CD4-positive, alpha-beta T cell (primary cell): Measurements from ENCODE around the gene SORCS2. TPM values are rescaled to one million over a fixed set of nuclear protein-coding genes. Genes with fewer than 3 reads are reported as not detected.

Experiments used
- ATAC-seq: fragments of 200-7000 bp; cut with Tn5 transposase; one replicate; pipeline ENCODE4 v1.10.0; 2022; ENCODE audit warnings: mild to moderate bottlenecking; ENCODE audit not compliant: poor library complexity
- CTCF ChIA-PET: fragments of 350-600 bp; sonication (Branson Sonifier 250); formaldehyde crosslinking; loops from one replicate; lab custom pipeline; 2021; ENCODE audit warnings: antibody characterized with exemption, inconsistent platforms; lab: Charles Lee
- POLR2A ChIA-PET: fragments of 350-600 bp; sonication (Branson Sonifier 250); formaldehyde crosslinking; loops from one replicate; lab custom pipeline; 2021; ENCODE audit warnings: antibody characterized with exemption, inconsistent platforms; lab: Charles Lee
- DNase-seq, 14 experiments: peaks; one replicate each; pipeline ENCODE4 v3.0.0-alpha.2; 2013 to 2020; ENCODE audit warnings: mixed read lengths in 2 of 14
- H3K27ac ChIP-seq, 2 donors: one replicate each; pipeline versions ENCODE4 v1.5.1 to v1.7.0; 2013; ENCODE audit warnings: low read length in 2 of 2, low read depth in 1 of 2, mild to moderate bottlenecking in 1 of 2
- H3K27me3 ChIP-seq, 2 experiments: 1 replicate in 1 of 2; 2 replicates in 1 of 2; pipeline versions ENCODE4 v1.6.1 to v1.7.0; 2013; ENCODE audit warnings: low read length in 2 of 2, control low read depth in 1 of 2, mild to moderate bottlenecking in 1 of 2, moderate library complexity in 1 of 2; ENCODE audit not compliant: insufficient read depth in 2 of 2, control insufficient read depth in 1 of 2
- H3K36me3 ChIP-seq: one replicate; pipeline ENCODE4 v1.6.1; 2013; ENCODE audit warnings: low read length, control low read depth; ENCODE audit not compliant: insufficient read depth
- H3K4me1 ChIP-seq: one replicate; pipeline ENCODE4 v1.6.1; 2013; ENCODE audit warnings: low read length, control low read depth; ENCODE audit not compliant: insufficient read depth
- H3K4me3 ChIP-seq: one replicate; pipeline ENCODE4 v1.5.1; 2013; ENCODE audit warnings: mild to moderate bottlenecking, low read length, moderate library complexity
- H3K9me3 ChIP-seq, 2 experiments: 1 replicate in 1 of 2; 2 replicates in 1 of 2; pipeline versions ENCODE4 v1.6.1 to v1.7.0; 2013; ENCODE audit warnings: low read length in 2 of 2, mild to moderate bottlenecking in 2 of 2, control low read depth in 1 of 2, moderate library complexity in 1 of 2; ENCODE audit not compliant: control insufficient read depth in 1 of 2, insufficient read depth in 1 of 2
- H3K27ac Mint-ChIP-seq: one replicate; pipeline ENCODE4 v1.8.0; 2020; ENCODE audit warnings: mixed read lengths
- H3K27me3 Mint-ChIP-seq: one replicate; pipeline ENCODE4 v1.8.0; 2021; ENCODE audit warnings: mixed read lengths
- H3K36me3 Mint-ChIP-seq: one replicate; pipeline ENCODE4 v1.8.0; 2021; ENCODE audit warnings: low read depth, mixed read lengths
- H3K4me1 Mint-ChIP-seq: one replicate; pipeline ENCODE4 v1.8.0; 2021; ENCODE audit warnings: low read depth, mixed read lengths
- H3K4me3 Mint-ChIP-seq: one replicate; pipeline ENCODE4 v1.8.0; 2020; ENCODE audit warnings: mild to moderate bottlenecking, mixed read lengths
- H3K9me3 Mint-ChIP-seq: one replicate; pipeline ENCODE4 v1.8.0; 2020; ENCODE audit warnings: mixed read lengths
- CTCF ChIP-seq: fragments of 200-600 bp; IDR thresholded peaks from one replicate; pipeline ENCODE4 v1.8.0; 2022; ENCODE audit warnings: antibody characterized with exemption, mild to moderate bottlenecking
- intact Hi-C, 2 experiments: fragments of 100-400 bp; cut with DNase I in 1 of 2; cut with micrococcal nuclease in 1 of 2; formaldehyde crosslinking; loops; one replicate each; pipeline versions ENCODE4 v1.15.1 to v1.9.0; 2023 to 2025; cut with DNase I, micrococcal nuclease
- total RNA-seq, 174 experiments: library from RNA in 2 of 174; stranded (reverse) in 2 of 174; gene quantifications; one replicate each; pipeline ENCODE4 v1.2.3 and lab custom pipeline; 2021 to 2026

Gene SORCS2
- total RNA-seq, 2 experiments from 2014 or later, result not detected

GRCh38 chr4:7384003-7384928, 191.9 kb downstream of the SORCS2 start:
- DNase-seq (no peak), ATAC-seq (no peak)
- POLR2A ChIA-PET, result no interaction called here
- no peaks in the 10 kb centered on the region for H3K36me3 ChIP-seq
- no peaks in the 10 kb centered on the region for H3K9me3 Mint-ChIP-seq
- no peak for TF ChIP-seq CTCF
- H3K27me3 ChIP-seq, result peaks cover 15 to 16% of the 10 kb centered on the region in 2 experiments
- intact Hi-C loops, result no loop called here
- H3K27ac ChIP-seq, result no peak overlapping the region
- H3K27ac Mint-ChIP-seq, result no peak overlapping the region
- no peaks in the 10 kb centered on the region for H3K36me3 Mint-ChIP-seq
- peaks cover 10% of the 10 kb centered on the region for H3K27me3 Mint-ChIP-seq
- CTCF ChIA-PET, result no interaction called here
- no peak overlapping the region for H3K4me3 ChIP-seq
- H3K4me3 Mint-ChIP-seq, result no peak overlapping the region
- no peaks in the 10 kb centered on the region for H3K4me1 Mint-ChIP-seq
- H3K9me3 ChIP-seq, result peaks cover 0 to 23% of the 10 kb centered on the region in 2 experiments
- H3K4me1 ChIP-seq, result no peaks in the 10 kb centered on the region

DNA sequence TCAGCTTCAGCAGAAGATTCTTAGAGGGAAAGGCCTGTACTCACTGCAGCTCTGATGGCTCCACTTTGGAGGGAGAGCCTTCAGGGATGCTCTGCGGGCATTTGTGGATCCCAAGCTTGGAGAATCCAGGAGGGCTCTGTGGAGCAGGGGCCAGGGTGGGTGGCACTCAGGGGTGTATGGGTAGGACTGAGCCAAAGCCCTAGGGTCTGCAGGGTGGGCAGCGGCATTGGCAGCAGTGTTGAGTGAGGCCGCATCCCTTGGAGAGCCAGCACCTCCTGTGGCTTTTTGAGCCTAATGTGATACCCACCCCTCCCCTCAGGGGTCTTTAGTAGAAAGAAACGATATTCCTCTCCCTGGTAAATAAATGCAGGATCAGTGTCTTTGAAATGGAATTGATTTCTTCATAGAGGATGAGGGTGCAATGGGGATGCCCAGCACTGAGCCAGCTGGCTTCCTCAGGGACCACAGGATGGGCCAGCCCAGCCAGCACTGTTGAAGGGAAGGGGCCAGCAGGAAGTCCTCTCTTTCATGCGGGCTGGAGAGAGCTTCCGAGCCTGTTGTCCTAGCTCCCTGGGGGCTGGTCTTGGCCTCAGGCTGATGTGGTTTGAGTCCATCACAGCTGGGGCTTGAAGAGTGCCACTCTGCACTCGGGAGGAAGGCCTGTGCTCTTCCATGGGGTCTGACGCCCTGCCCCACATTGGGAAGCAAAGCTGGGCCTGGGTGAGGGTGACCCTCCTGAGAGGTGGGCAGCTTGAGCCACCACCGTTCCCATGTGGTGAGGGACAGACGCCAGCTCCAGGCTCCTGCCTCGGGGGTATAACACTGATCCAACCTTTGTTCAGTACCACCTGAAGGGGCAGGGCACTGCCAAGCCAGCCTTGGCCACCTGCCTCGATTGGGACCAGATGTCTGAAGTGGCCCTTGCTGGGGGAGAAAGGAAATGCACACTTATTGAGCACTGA, 192.9 kb downstream of the SORCS2 start:
- Mint-ChIP-seq H3K36me3 (no peaks in the 10 kb centered on the region), H3K27ac (no peak overlapping the region), H3K9me3 (no peaks in the 10 kb centered on the region), H3K27me3 (peaks cover 9% of the 10 kb centered on the region), H3K4me3 (no peak overlapping the region), H3K4me1 (no peaks in the 10 kb centered on the region)
- CTCF ChIA-PET, result no interaction called here
- Histone ChIP-seq H3K27ac (no peak overlapping the region), H3K27me3 (peaks cover 6 to 9% of the 10 kb centered on the region in 2 experiments), H3K9me3 (peaks cover 0 to 17% of the 10 kb centered on the region in 2 experiments), H3K4me3 (no peak overlapping the region), H3K4me1 (no peaks in the 10 kb centered on the region), H3K36me3 (no peaks in the 10 kb centered on the region)
- POLR2A ChIA-PET, result no interaction called here
- no peak for DNase-seq
- no peak for ATAC-seq
- TF ChIP-seq CTCF, result no peak
- intact Hi-C loops, result no loop called here

DNA sequence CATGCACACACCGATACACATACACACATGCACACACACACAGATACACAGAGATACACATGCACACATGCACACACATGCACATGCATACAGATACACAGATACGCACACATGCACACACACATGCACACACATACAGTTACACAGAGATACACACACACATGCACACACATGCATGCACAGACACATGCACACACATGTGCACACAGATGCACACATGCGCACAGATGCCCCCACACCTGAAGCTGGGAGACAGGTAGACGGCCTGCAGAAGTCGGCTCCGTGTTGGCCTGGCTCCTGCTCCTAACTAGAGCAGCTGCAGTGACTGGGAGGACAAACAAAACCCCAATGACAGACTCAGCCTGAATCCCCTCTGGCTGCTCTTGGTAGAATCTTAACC, 195.6 kb downstream of the SORCS2 start:
- no peaks in the 10 kb centered on the region for H3K36me3 Mint-ChIP-seq
- Histone ChIP-seq H3K36me3 (no peaks in the 10 kb centered on the region), H3K27ac (no peak overlapping the region), H3K4me1 (no peaks in the 10 kb centered on the region), H3K4me3 (no peak overlapping the region), H3K9me3 (peaks cover 0 to 22% of the 10 kb centered on the region in 2 experiments), H3K27me3 (peaks cover 2 to 4% of the 10 kb centered on the region in 2 experiments)
- H3K27me3 Mint-ChIP-seq, result no peaks in the 10 kb centered on the region
- no peak overlapping the region for H3K4me3 Mint-ChIP-seq
- intact Hi-C loops, result no loop called here
- no peak for TF ChIP-seq CTCF
- no peak for ATAC-seq
- ChIA-PET CTCF (no interaction called here), POLR2A (no interaction called here)
- DNase-seq, result no peak
- no peak overlapping the region for H3K27ac Mint-ChIP-seq
- H3K4me1 Mint-ChIP-seq, result no peaks in the 10 kb centered on the region
- no peaks in the 10 kb centered on the region for H3K9me3 Mint-ChIP-seq
